Activated CD4-positive, CD25-positive, alpha-beta regulatory T cell treated with anti-CD3 and anti-CD28 coated beads, Interleukin-2, amount 50 U/mL, for 16 hours (primary cell): Measurements from ENCODE around the gene RSPH9.

ENCODE experiments used
- DNase-seq: peaks from one replicate; pipeline ENCODE4 v3.0.0-alpha.2; 2020; ENCODE audit warnings: low read depth, low spot score

RSPH9 gene

GRCh38 chr6:43709654-43710303, 64.9 kb downstream of the RSPH9 start:
- DNase-seq, result no peak

- DNase-seq, result no peak
These were observed 65.7 kb downstream of the RSPH9 start for GRCh38 chr6:43710576-43710975.

- no peak for DNase-seq
These were observed 67.7 kb downstream of the RSPH9 start for GRCh38 chr6:43712579-43712978.

- no peak for DNase-seq
These were observed 68.9 kb downstream of the RSPH9 start for GRCh38 chr6:43713643-43714310.

- DNase-seq, result no peak
These were observed 69.6 kb downstream of the RSPH9 start for GRCh38 chr6:43714311-43715055.

GRCh38 chr6:43715056-43715788, 70.4 kb downstream of the RSPH9 start:
- DNase-seq, result no peak

GRCh38 chr6:43716099-43716498, 71.3 kb downstream of the RSPH9 start:
- DNase-seq, result no peak

GRCh38 chr6:43717389-43717788, 72.6 kb downstream of the RSPH9 start:
- no peak for DNase-seq

GRCh38 chr6:43717822-43718221, 73.0 kb downstream of the RSPH9 start:
- DNase-seq, result no peak

- DNase-seq, result no peak
These were observed 73.7 kb downstream of the RSPH9 start for GRCh38 chr6:43718387-43719105.

GRCh38 chr6:43719511-43719910, 74.7 kb downstream of the RSPH9 start:
- no peak for DNase-seq

GRCh38 chr6:43720999-43721398, 76.2 kb downstream of the RSPH9 start:
- DNase-seq, result no peak
